GM23338 (cell line): ENCODE measurements around the gene SCO1. TPM values are rescaled to one million over a fixed set of nuclear protein-coding genes. Genes with fewer than 3 reads are reported as not detected.

Experiments used
- ATAC-seq: fragments of 200-7000 bp; cut with Tn5 transposase; 3 replicates; pipeline ENCODE4 v1.9.1; 2020
- DNase-seq: peaks from one replicate; pipeline ENCODE4 v3.0.0-alpha.2; 2015; ENCODE audit warnings: low spot score
- H2AFZ ChIP-seq: fragments of 200-600 bp; sonication (generic); 2 replicates; pipeline ENCODE4 v1.8.0; 2016; ENCODE audit warnings: antibody characterized with exemption, mild to moderate bottlenecking, moderate library complexity
- H3F3A ChIP-seq: fragments of 200-600 bp; sonication (generic); replicated peaks from 2 replicates; pipeline ENCODE4 v1.8.0; 2017; ENCODE audit warnings: antibody characterized with exemption, mixed run types, low read depth
- H3K27ac ChIP-seq: fragments of 200-600 bp; sonication (generic); 2 replicates; pipeline ENCODE4 v1.6.1; 2016; ENCODE audit warnings: low read depth
- H3K27me3 ChIP-seq: fragments of 200-600 bp; sonication (generic); 2 replicates; pipeline ENCODE4 v1.8.0; 2016; ENCODE audit warnings: mild to moderate bottlenecking, mixed run types, moderate library complexity; ENCODE audit not compliant: insufficient read depth
- H3K36me3 ChIP-seq: fragments of 200-600 bp; sonication (generic); 2 replicates; pipeline ENCODE4 v1.8.0; 2016; ENCODE audit warnings: mild to moderate bottlenecking; ENCODE audit not compliant: insufficient read depth
- H3K4me1 ChIP-seq: fragments of 200-600 bp; sonication (generic); 2 replicates; pipeline ENCODE4 v1.8.0; 2016; ENCODE audit warnings: mild to moderate bottlenecking, moderate library complexity; ENCODE audit not compliant: insufficient read depth
- H3K4me2 ChIP-seq: fragments of 200-600 bp; sonication (generic); 2 replicates; pipeline ENCODE4 v1.7.1; 2017; ENCODE audit warnings: mixed run types
- H3K4me3 ChIP-seq: fragments of 200-600 bp; sonication (generic); 2 replicates; pipeline ENCODE4 v1.6.1; 2016; ENCODE audit warnings: mixed run types
- H3K79me2 ChIP-seq: fragments of 200-600 bp; sonication (generic); replicated peaks from 2 replicates; pipeline ENCODE4 v1.8.0; 2017; ENCODE audit warnings: mild to moderate bottlenecking; ENCODE audit not compliant: insufficient read depth
- H3K9me2 ChIP-seq: fragments of 200-600 bp; sonication (generic); 2 replicates; pipeline ENCODE4 v1.8.0; 2017; ENCODE audit not compliant: insufficient read depth
- H4K20me1 ChIP-seq: fragments of 200-600 bp; sonication (generic); replicated peaks from 2 replicates; pipeline ENCODE4 v1.8.0; 2017; ENCODE audit warnings: mild to moderate bottlenecking; ENCODE audit not compliant: insufficient read depth
- H3K27ac Mint-ChIP-seq: 2 replicates; pipeline ENCODE4 v1.8.0; 2020; ENCODE audit warnings: inconsistent platforms, mild to moderate bottlenecking, moderate library complexity, mixed read lengths
- H3K27me3 Mint-ChIP-seq: 3 replicates; pipeline ENCODE4 v1.8.0; 2022; ENCODE audit warnings: low read depth, mild to moderate bottlenecking, moderate library complexity, mixed read lengths, inconsistent platforms; ENCODE audit not compliant: insufficient read depth, poor library complexity
- H3K36me3 Mint-ChIP-seq: 3 replicates; pipeline ENCODE4 v1.8.0; 2021; ENCODE audit warnings: low read depth, mild to moderate bottlenecking, inconsistent platforms, moderate library complexity, mixed read lengths
- H3K4me1 Mint-ChIP-seq: 3 replicates; pipeline ENCODE4 v1.8.0; 2020; ENCODE audit warnings: mild to moderate bottlenecking, inconsistent platforms, mixed read lengths
- H3K4me3 Mint-ChIP-seq: 3 replicates; pipeline ENCODE4 v1.8.0; 2021; ENCODE audit warnings: moderate library complexity, mild to moderate bottlenecking, inconsistent platforms, mixed read lengths
- H3K9me3 Mint-ChIP-seq: 3 replicates; pipeline ENCODE4 v1.8.0; 2020; ENCODE audit warnings: moderate library complexity, mild to moderate bottlenecking, inconsistent platforms, mixed read lengths
- CREB1 ChIP-seq: fragments of 250-450 bp; sonication (Bioruptor Pico); IDR thresholded peaks from 2 replicates; pipeline ENCODE4 v1.5.0; 2020; ENCODE audit warnings: low read depth, mild to moderate bottlenecking, moderate library complexity
- CTCF ChIP-seq, 2 experiments: fragments of 200-600 bp in 1 of 2; sonication (generic) in 1 of 2; conservative IDR thresholded peaks; 2 replicates each; pipeline versions ENCODE4 v1.5.1 to v1.6.1; 2016 to 2017; ENCODE audit warnings: antibody characterized with exemption in 2 of 2, low read depth in 2 of 2, mild to moderate bottlenecking in 2 of 2, moderate library complexity in 1 of 2
- ETS1 ChIP-seq: IDR thresholded peaks from 2 replicates; pipeline ENCODE4 v1.6.1; 2016; ENCODE audit warnings: antibody characterized with exemption
- EZH2 ChIP-seq: fragments of 200-600 bp; sonication (generic); IDR thresholded peaks from one replicate; pipeline ENCODE4 v1.8.0; 2017; ENCODE audit warnings: antibody characterized with exemption, mild to moderate bottlenecking, low read depth; ENCODE audit not compliant: unreplicated experiment
- EZH2phosphoT487 ChIP-seq: fragments of 200-600 bp; sonication (generic); IDR thresholded peaks from one replicate; pipeline ENCODE4 v1.8.1; 2018; ENCODE audit warnings: antibody characterized with exemption; ENCODE audit not compliant: unreplicated experiment
- JUNB ChIP-seq: IDR thresholded peaks from one replicate; pipeline ENCODE4 v1.6.1; 2016; ENCODE audit warnings: antibody characterized with exemption; ENCODE audit not compliant: unreplicated experiment
- NANOG ChIP-seq: IDR thresholded peaks from 2 replicates; pipeline ENCODE4 v1.6.1; 2016; ENCODE audit warnings: antibody characterized with exemption, borderline replicate concordance
- POLR2AphosphoS5 ChIP-seq: IDR thresholded peaks from 2 replicates; pipeline ENCODE4 v1.6.1; 2016; ENCODE audit warnings: antibody characterized with exemption, low read depth
- REST ChIP-seq: IDR thresholded peaks from one replicate; pipeline ENCODE4 v1.6.1; 2018; ENCODE audit warnings: antibody characterized with exemption; ENCODE audit not compliant: unreplicated experiment
- STAT1 ChIP-seq: IDR thresholded peaks from one replicate; pipeline ENCODE4 v1.6.1; 2016; ENCODE audit warnings: antibody characterized with exemption; ENCODE audit not compliant: unreplicated experiment
- ZNF114 ChIP-seq: fragments of 250-450 bp; sonication (Bioruptor Pico); IDR thresholded peaks from 2 replicates; pipeline ENCODE4 v1.5.0; 2020; ENCODE audit warnings: mild to moderate bottlenecking, moderate library complexity
- ZNF331 ChIP-seq: fragments of 250-450 bp; sonication (Bioruptor Pico); IDR thresholded peaks from 2 replicates; pipeline ENCODE4 v1.5.0; 2020; ENCODE audit warnings: low read depth, mild to moderate bottlenecking, moderate library complexity
- ZNF462 ChIP-seq: fragments of 250-450 bp; sonication (Bioruptor Pico); IDR thresholded peaks from 2 replicates; pipeline ENCODE4 v1.5.0; 2020; ENCODE audit warnings: mild to moderate bottlenecking, moderate library complexity
- polyA plus RNA-seq: library from polyadenylated mRNA; unstranded; fragments of >200 nt; fragmentation: Nextera tagmentation; extraction: Ambion mirVana; gene quantifications from 2 replicates; pipeline ENCODE4 v1.2.1, GENCODE V29; 2016
- total RNA-seq: library from RNA; depleted of rRNA; stranded (reverse); fragments of >200 nt; shearing (Covaris generic); gene quantifications from 2 replicates; pipeline ENCODE4 v1.2.3, GENCODE V29; 2014

The SCO1 gene
- total and polyA plus RNA-seq, 2 experiments from 2014 or later: 43.9 to 72.5 TPM

GRCh38 chr17:10699856-10700255, 2.5 kb upstream of the SCO1 start:
- ATAC-seq (no peak), DNase-seq (no peak)
- Histone ChIP-seq H4K20me1 (0 out of 2 replicates have a peak, but pooled peaks cover 5% of the 10 kb centered on the region), H3K4me1 (no peaks in the 10 kb centered on the region; the same call in 1 of the 2 replicates), H3K79me2 (peaks cover 38% of the 10 kb centered on the region), H2AFZ (no peak overlapping the region), H3K27me3 (no peaks in the 10 kb centered on the region), H3K36me3 (peaks cover 9% of the 10 kb centered on the region), H3K4me3 (no peak overlapping the region), H3F3A (no peaks in the 10 kb centered on the region), H3K27ac (no peak overlapping the region), H3K9me2 (no peaks in the 10 kb centered on the region), H3K4me2 (no peak overlapping the region)
- Mint-ChIP-seq H3K9me3 (no peaks in the 10 kb centered on the region), H3K27ac (no peak overlapping the region), H3K4me3 (no peak overlapping the region), H3K27me3 (peaks cover 3% of the 10 kb centered on the region), H3K36me3 (peaks cover 12% of the 10 kb centered on the region), H3K4me1 (peaks cover 9% of the 10 kb centered on the region; the same call in 2 of the 3 replicates)
- no peak for TF ChIP-seq STAT1
- TF ChIP-seq POLR2AphosphoS5: no peak
- no peak for TF ChIP-seq REST
- no peak for TF ChIP-seq NANOG
- TF ChIP-seq CTCF (conservative IDR thresholded peaks at IDR 0.05; ENCODE audit: low read depth in 2 of 2): no peak
- no peak for TF ChIP-seq ZNF462 (CRISPR knock-in tag)
- no peak for TF ChIP-seq EZH2phosphoT487
- TF ChIP-seq CREB1 (CRISPR knock-in tag): no peak
- no peak for TF ChIP-seq ETS1
- TF ChIP-seq EZH2: no peak
- TF ChIP-seq JUNB: no peak
- no peak for TF ChIP-seq ZNF331 (CRISPR knock-in tag)
- TF ChIP-seq ZNF114 (CRISPR knock-in tag): no peak
